ENCODE results near the gene APELA. TPM values are rescaled to one million over a fixed set of nuclear protein-coding genes. Genes with fewer than 3 reads are reported as not detected.

APELA gene
- total and polyA plus RNA-seq, 5 donors = not detected

- WGBS = 92% methylated on average over 5 of the region's 5 CpGs
- intact Hi-C loops (cut with DNase I) = no loop called here
- DNase-seq = no peak
- ATAC-seq = no peak
- H3K27ac ChIP-seq (ENCODE audit: low read length) = no peak overlapping the region
- no peak overlapping the region for H3K4me3 ChIP-seq (ENCODE audit: low read length)
- peaks cover 2% of the 10 kb centered on the region for H3K27me3 ChIP-seq (ENCODE audit: control insufficient read depth, insufficient read depth)
- H3K9me3 ChIP-seq (ENCODE audit: control insufficient read depth, low read length) = no peaks in the 10 kb centered on the region
- no peaks in the 10 kb centered on the region for H3K4me1 ChIP-seq (ENCODE audit: control insufficient read depth, insufficient read depth, low read length)
These were observed 69.8 kb downstream of the APELA start for GRCh38 chr4:164946810-164947209.

Other genes with a start within 250 kb of the APELA start
- gene SMIM31, start 123.0 kb upstream of the APELA start, total RNA-seq = not detected
- not detected for gene SMIM31, start 123.0 kb upstream of the APELA start, polyA plus RNA-seq
- 1 to 10 TPM; 3.0 to 4.2 (median 3.3) TPM for gene TRIM61, start 100.5 kb downstream of the APELA start, total RNA-seq
- 2.3 TPM for gene TRIM61, start 100.5 kb downstream of the APELA start, polyA plus RNA-seq
- gene TRIM60, start 154.8 kb downstream of the APELA start, total RNA-seq = not detected
- not detected for gene TRIM60, start 154.8 kb downstream of the APELA start, polyA plus RNA-seq
- not detected for gene TRIM75, start 176.7 kb downstream of the APELA start, total RNA-seq
- gene TRIM75, start 176.7 kb downstream of the APELA start, polyA plus RNA-seq = not detected
- gene TMEM192, start 235.7 kb downstream of the APELA start, total RNA-seq = 10 to 100 TPM; 15.1 to 23.0 (median 16.3) TPM
- gene TMEM192, start 235.7 kb downstream of the APELA start, polyA plus RNA-seq = 9.4 TPM

All from right cardiac atrium (tissue), 5 donors.